ENCODE measurements around the gene EFEMP2. TPM values are rescaled to one million over a fixed set of nuclear protein-coding genes. Genes with fewer than 3 reads are reported as not detected.
A peak's percentile ranks its signal among the peaks of the same experiment; 100 is the strongest.

EFEMP2 gene
- total RNA-seq, 1 donor from 2014 or later, result 131 TPM

- no peak for DNase-seq (ENCODE audit: extremely low spot score, unreplicated experiment)
- peaks cover 36% of the 10 kb centered on the region for H3K4me1 Mint-ChIP-seq (ENCODE audit: unreplicated experiment)
- H3K4me3 Mint-ChIP-seq (ENCODE audit: unreplicated experiment), result peak overlapping the region; percentile 88
- no peaks in the 10 kb centered on the region for H3K9me3 Mint-ChIP-seq (ENCODE audit: unreplicated experiment)
- H3K36me3 Mint-ChIP-seq (ENCODE audit: unreplicated experiment), result peaks cover 23% of the 10 kb centered on the region
- H3K27me3 Mint-ChIP-seq (ENCODE audit: unreplicated experiment), result no peaks in the 10 kb centered on the region
- peak overlapping the region; percentile 65 for H3K27ac Mint-ChIP-seq (ENCODE audit: unreplicated experiment)
- no peak for TF ChIP-seq CTCF (IDR thresholded peaks at IDR 0.05)
These were observed 47.2 kb upstream of the EFEMP2 start for GRCh38 chr11:65919573-65920371.

GRCh38 chr11:65919141-65919572 is 46.6 kb upstream of the EFEMP2 start, which contains the start of gene DRAP1:
Gene DRAP1, plus strand, starts transcription at chr11:65919426. Its CDS starts 76 bp downstream, at chr11:65919502.
- DNase-seq (ENCODE audit: extremely low spot score, unreplicated experiment), result peak; percentile 99
- TF ChIP-seq CTCF (IDR thresholded peaks at IDR 0.05), result no peak
- Mint-ChIP-seq H3K4me3 (ENCODE audit: unreplicated experiment) (peak within 1 kb of the TSS; percentile 88), H3K27me3 (ENCODE audit: unreplicated experiment) (no peaks in the 10 kb centered on the region), H3K4me1 (ENCODE audit: unreplicated experiment) (peaks cover 42% of the 10 kb centered on the region), H3K36me3 (ENCODE audit: unreplicated experiment) (peaks cover 23% of the 10 kb centered on the region), H3K9me3 (ENCODE audit: unreplicated experiment) (no peaks in the 10 kb centered on the region), H3K27ac (ENCODE audit: unreplicated experiment) (peak within 1 kb of the TSS; percentile 98)

GRCh38 chr11:65918211-65919140 is 45.9 kb upstream of the EFEMP2 start, which contains the start of gene C11orf68:
Gene C11orf68, minus strand, starts transcription at chr11:65919062. Its CDS starts 31 bp downstream, at chr11:65919031.
- TF ChIP-seq CTCF (IDR thresholded peaks at IDR 0.05), result no peak
- Mint-ChIP-seq H3K27ac (ENCODE audit: unreplicated experiment) (peak within 1 kb of the TSS; percentile 98), H3K4me1 (ENCODE audit: unreplicated experiment) (peaks cover 44% of the 10 kb centered on the region), H3K27me3 (ENCODE audit: unreplicated experiment) (no peaks in the 10 kb centered on the region), H3K9me3 (ENCODE audit: unreplicated experiment) (no peaks in the 10 kb centered on the region), H3K36me3 (ENCODE audit: unreplicated experiment) (peaks cover 22% of the 10 kb centered on the region), H3K4me3 (ENCODE audit: unreplicated experiment) (peak within 1 kb of the TSS; percentile 88)
- DNase-seq (ENCODE audit: extremely low spot score, unreplicated experiment), result no peak

- H3K4me3 Mint-ChIP-seq (ENCODE audit: unreplicated experiment), result peak overlapping the region; percentile 82
- peaks cover 49% of the 10 kb centered on the region for H3K4me1 Mint-ChIP-seq (ENCODE audit: unreplicated experiment)
- no peaks in the 10 kb centered on the region for H3K27me3 Mint-ChIP-seq (ENCODE audit: unreplicated experiment)
- no peak for TF ChIP-seq CTCF (IDR thresholded peaks at IDR 0.05)
- H3K27ac Mint-ChIP-seq (ENCODE audit: unreplicated experiment), result peak overlapping the region; percentile 98
- H3K36me3 Mint-ChIP-seq (ENCODE audit: unreplicated experiment), result peaks cover 14% of the 10 kb centered on the region
- no peaks in the 10 kb centered on the region for H3K9me3 Mint-ChIP-seq (ENCODE audit: unreplicated experiment)
- no peak for DNase-seq (ENCODE audit: extremely low spot score, unreplicated experiment)
These were observed 45.0 kb upstream of the EFEMP2 start for GRCh38 chr11:65917434-65918210.

Data from osteocyte (in vitro differentiated cells).